Measurements from ENCODE around the gene SPTB.

DNA sequence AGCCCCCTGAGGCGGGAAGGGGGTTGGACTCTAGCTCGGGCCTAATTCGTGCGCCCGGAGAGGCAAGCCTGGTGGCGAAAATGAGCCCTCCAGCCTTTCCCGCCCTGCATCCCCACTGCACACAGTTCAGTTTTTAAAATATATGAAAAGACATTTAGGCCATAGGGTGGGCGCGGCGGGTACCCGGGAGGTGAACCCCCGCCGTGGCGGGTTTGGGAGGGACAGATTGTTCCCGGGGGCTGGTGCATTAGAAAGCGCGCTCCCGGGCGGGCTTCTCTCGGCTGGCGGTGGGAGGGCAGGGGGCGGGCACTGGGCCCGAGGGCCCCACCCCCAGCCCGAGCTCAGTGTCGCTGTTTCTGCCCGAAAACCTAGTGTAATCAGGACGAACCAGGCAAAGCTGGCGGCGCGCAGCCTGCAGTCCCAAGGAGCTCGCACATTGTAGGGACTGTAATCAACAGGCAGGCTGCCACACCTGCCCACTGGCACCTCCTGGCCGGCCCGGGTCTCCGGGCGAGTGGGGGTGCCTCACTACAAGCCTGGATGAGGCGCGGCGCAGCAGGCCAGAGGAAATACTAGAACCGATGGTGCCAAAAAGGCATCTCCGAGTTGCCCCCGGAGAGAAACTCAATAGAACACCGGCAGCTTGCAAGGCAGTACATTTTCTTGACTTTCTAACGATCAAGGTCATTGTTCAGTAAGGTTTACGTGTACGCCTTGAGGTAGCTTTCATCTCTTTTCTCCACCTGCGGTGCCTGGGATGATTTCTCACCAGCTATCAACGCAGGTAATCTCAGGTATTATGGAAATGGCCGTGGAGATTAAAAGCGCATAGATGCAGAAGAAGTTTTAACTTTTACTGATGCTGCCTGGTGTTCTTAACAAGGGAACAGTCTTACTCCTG, 764 bp upstream of the SPTB start:
- no peak for TF ChIP-seq CTCF (IDR thresholded peaks at IDR 0.05)
- TF ChIP-seq POLR2A (IDR thresholded peaks at IDR 0.05): no peak
